ENCODE results near the gene DDX24. TPM values are rescaled to one million over a fixed set of nuclear protein-coding genes. Genes with fewer than 3 reads are reported as not detected.
A peak's percentile ranks its signal among the peaks of the same experiment; 100 is the strongest.

The DDX24 gene
- total and polyA plus RNA-seq, 9 of the 15 experiments (the other 6 are each of a cell fraction or from before 2014, with no cell fraction given): 82.4 to 175 (median 122) TPM

- in situ Hi-C loops (cut with MboI) (no loop called here), intact Hi-C loops (cut with micrococcal nuclease) (no loop called here)
- no TSS peak for BruUV-seq (replicated peaks)
- ATAC-seq: no peak
- H3K27ac ChIP-seq (ENCODE audit: extremely low read depth, low read depth, low read length): no peak overlapping the region
- H3K4me1 ChIP-seq (replicated peaks in 1 of 2; ENCODE audit: control insufficient read depth in 2 of 2, insufficient read depth in 2 of 2, low read length in 2 of 2): no peaks in the 10 kb centered on the region; a peak in 1 of 5 replicates
- ChIA-PET POLR2A (interaction anchor here (0.6 to 1.2 kb wide), 2 partner anchors 8 to 82 kb away, joined by 3 to 4 read pairs; no protein-coding TSS in a partner anchor), CTCF (ENCODE audit: low intra/inter-chr PET ratio) (no interaction called here)
- no peak overlapping the region for H3K4me3 ChIP-seq
- WGBS (ENCODE audit: insufficient coverage, low coverage, missing lambda C conversion rate): no CpG with 5 or more reads among the region's 2 CpGs
- DNase-seq (ENCODE audit: extremely low read depth in 1 of 4, low spot score in 3 of 4): no peak
- H3K9me1 ChIP-seq (ENCODE audit: control insufficient read depth, insufficient read depth, low read length): no peaks in the 10 kb centered on the region
- no peaks in the 10 kb centered on the region for H4K20me1 ChIP-seq (replicated peaks; ENCODE audit: control insufficient read depth, insufficient read depth, low read length)
- no peak overlapping the region for H3K4me2 ChIP-seq (ENCODE audit: insufficient read depth, low read length)
- no peak overlapping the region for H3K9ac ChIP-seq (ENCODE audit: insufficient read depth in 1 of 2, low read depth in 2 of 2, low read length in 2 of 2)
- TF ChIP-seq RB1 (IDR thresholded peaks at IDR 0.05; ENCODE audit: low read depth) (no peak), ZNF121 (CRISPR knock-in tag; conservative IDR thresholded peaks at IDR 0.05) (0 out of 2 replicates have a peak, but pooled peaks have one; percentile 27)
- H3K27me3 ChIP-seq (ENCODE audit: control insufficient read depth in 2 of 2, insufficient read depth in 2 of 2, low read length in 2 of 2): no peaks in the 10 kb centered on the region
- H3K36me3 ChIP-seq (ENCODE audit: control insufficient read depth, insufficient read depth, low read length): peaks cover 87% of the 10 kb centered on the region
- no peaks in the 10 kb centered on the region for H3K79me2 ChIP-seq (ENCODE audit: control insufficient read depth, insufficient read depth, low read length)
- no peak overlapping the region for H2AFZ ChIP-seq (ENCODE audit: low read depth, low read length)
- no peaks in the 10 kb centered on the region for H3K9me3 ChIP-seq (replicated peaks; ENCODE audit: control insufficient read depth, insufficient read depth, low read depth, low read length)
- no peak for FAIRE-seq
Observed at GRCh38 chr14:94049625-94050023, 31.4 kb downstream of the DDX24 start.

- in situ Hi-C loops (cut with MboI): no loop called here
- FAIRE-seq: no peak
- peaks cover 80% of the 10 kb centered on the region for H3K36me3 ChIP-seq (ENCODE audit: control insufficient read depth, insufficient read depth, low read length)
- TF ChIP-seq NR2F6 (CRISPR knock-in tag; IDR thresholded peaks at IDR 0.05) (no peak), NFIC (IDR thresholded peaks at IDR 0.05) (peak; percentile 91), WHSC1 (IDR thresholded peaks at IDR 0.05; ENCODE audit: low read length) (no peak), NFIX (CRISPR knock-in tag; IDR thresholded peaks at IDR 0.05; ENCODE audit: low read depth) (peak; percentile 62), BCLAF1 (IDR thresholded peaks at IDR 0.05; ENCODE audit: borderline replicate concordance in 1 of 2, control insufficient read depth in 1 of 2, low read depth in 2 of 2, low read length in 1 of 2) (no peak), TRIM28 (IDR thresholded peaks at IDR 0.05) (no peak)
Observed at GRCh38 chr14:94048691-94049624, 32.0 kb downstream of the DDX24 start.

More at GRCh38 chr14:94048691-94049624, 32.0 kb downstream of the DDX24 start:
- ChIA-PET POLR2A (interaction anchor here (1.2 kb wide), 1 partner anchor 7 kb away, joined by 3 read pairs; no protein-coding TSS in a partner anchor), CTCF (ENCODE audit: low intra/inter-chr PET ratio) (no interaction called here)
- H4K20me1 ChIP-seq (replicated peaks; ENCODE audit: control insufficient read depth, insufficient read depth, low read length): no peaks in the 10 kb centered on the region
- no peak overlapping the region for H3K27ac ChIP-seq (ENCODE audit: extremely low read depth, low read depth, low read length)
- DNase-seq (ENCODE audit: extremely low read depth in 1 of 4, low spot score in 3 of 4): no peak
- H3K9me1 ChIP-seq (ENCODE audit: control insufficient read depth, insufficient read depth, low read length): no peaks in the 10 kb centered on the region
- no peaks in the 10 kb centered on the region for H3K9me3 ChIP-seq (replicated peaks; ENCODE audit: control insufficient read depth, insufficient read depth, low read depth, low read length)
- no peaks in the 10 kb centered on the region; a peak in 1 of 5 replicates for H3K4me1 ChIP-seq (replicated peaks in 1 of 2; ENCODE audit: control insufficient read depth in 2 of 2, insufficient read depth in 2 of 2, low read length in 2 of 2)
- H3K4me2 ChIP-seq (ENCODE audit: insufficient read depth, low read length): no peak overlapping the region
- BruUV-seq (replicated peaks): no TSS peak
- H3K79me2 ChIP-seq (ENCODE audit: control insufficient read depth, insufficient read depth, low read length): no peaks in the 10 kb centered on the region
- no peak for ATAC-seq
- intact Hi-C loops (cut with micrococcal nuclease): no loop called here
- H3K9ac ChIP-seq (ENCODE audit: insufficient read depth in 1 of 2, low read depth in 2 of 2, low read length in 2 of 2): no peak overlapping the region
- no peak overlapping the region for H2AFZ ChIP-seq (ENCODE audit: low read depth, low read length)
- 87% methylated on average over 9 of the region's 10 CpGs for WGBS (ENCODE audit: insufficient coverage, low coverage, missing lambda C conversion rate)
- H3K27me3 ChIP-seq (ENCODE audit: control insufficient read depth in 2 of 2, insufficient read depth in 2 of 2, low read length in 2 of 2): no peaks in the 10 kb centered on the region
- no peak overlapping the region for H3K4me3 ChIP-seq
